ENCODE results near the gene GRM4.

DNA sequence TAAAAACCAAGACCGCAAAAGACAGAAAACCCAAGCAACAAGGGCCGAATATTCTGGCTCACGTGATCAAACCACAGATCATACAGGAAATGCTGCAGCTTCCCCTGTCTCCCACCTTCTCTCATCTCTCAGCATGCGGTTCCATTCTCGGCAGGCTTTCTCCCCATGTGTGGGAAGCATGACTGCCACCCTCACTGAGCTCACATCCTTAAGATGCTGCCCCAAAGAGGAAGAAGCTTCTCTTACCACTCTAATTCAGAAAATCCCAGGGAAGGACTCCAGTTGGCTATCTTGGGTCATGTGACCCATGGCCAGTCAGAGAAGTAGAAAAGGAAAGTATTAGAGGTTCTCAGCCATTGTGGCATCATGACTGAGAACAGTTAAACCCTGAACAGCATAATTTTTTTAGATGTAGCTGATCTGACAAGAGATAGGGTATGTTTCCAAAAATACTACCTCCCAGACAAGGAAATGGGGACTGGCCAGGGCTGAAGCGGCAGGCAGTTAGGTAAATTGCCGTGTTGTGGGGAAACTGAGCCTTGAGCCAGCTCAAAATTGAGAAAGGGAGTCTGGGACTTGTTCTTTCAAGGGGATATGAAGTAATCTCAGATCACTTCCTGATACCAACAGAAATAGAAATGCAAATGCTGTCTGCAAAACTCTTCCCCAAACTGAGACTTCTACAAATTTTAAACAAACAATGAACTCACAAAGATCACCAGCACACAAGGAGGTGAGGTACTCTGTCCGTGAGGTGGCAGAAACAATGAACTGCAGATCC is 37.1 kb upstream of the GRM4 start:
- TF ChIP-seq POLR2A (IDR thresholded peaks at IDR 0.05) = no peak
- TF ChIP-seq CTCF (IDR thresholded peaks at IDR 0.05) = no peak
